ENCODE data around the gene JTB.
A peak's percentile ranks its signal among the peaks of the same experiment; 100 is the strongest.

The JTB gene

GRCh38 chr1:153978274-153978909 lies 918 bp upstream of the JTB start:
- Histone ChIP-seq H2BK5ac (ENCODE audit: low read length) (no peak overlapping the region), H3K36me3 (replicated peaks in 1 of 2; ENCODE audit: control insufficient read depth in 2 of 2, insufficient read depth in 2 of 2, low read length in 2 of 2) (peaks cover 20 to 74% of the 10 kb centered on the region in 2 donors), H3K4me2 (ENCODE audit: insufficient read depth, low read length, poor library complexity, severe bottlenecking) (no peak overlapping the region), H3K14ac (ENCODE audit: low read length) (no peak overlapping the region), H3K27me3 (ENCODE audit: control insufficient read depth in 3 of 3, insufficient read depth in 3 of 3, low read depth in 1 of 3, low read length in 3 of 3) (no peaks in the 10 kb centered on the region), H3K79me1 (ENCODE audit: low read depth, low read length) (peaks cover 3% of the 10 kb centered on the region), H4K8ac (ENCODE audit: low read depth, low read length) (no peak overlapping the region), H3K23ac (ENCODE audit: low read depth, low read length, poor library complexity) (no peak overlapping the region), H2BK15ac (ENCODE audit: low read length) (no peak overlapping the region), H3K4me3 (ENCODE audit: low read length in 2 of 2) (peak overlapping the region in 1 of 2 donors; percentile 94), H3K4ac (ENCODE audit: low read length) (no peak overlapping the region), H3K27ac (replicated peaks; ENCODE audit: low read length) (no peak overlapping the region), H3K9ac (ENCODE audit: low read depth, low read length, poor library complexity) (no peak overlapping the region), H3K18ac (ENCODE audit: low read length) (no peak overlapping the region), H3K4me1 (ENCODE audit: control insufficient read depth in 2 of 2, insufficient read depth in 1 of 2, low read depth in 1 of 2, low read length in 2 of 2) (peaks cover 2 to 10% of the 10 kb centered on the region in 2 donors), H2AK5ac (ENCODE audit: low read depth, low read length) (no peak overlapping the region), H2AFZ (ENCODE audit: low read length) (peak overlapping the region; percentile 94), H2BK120ac (ENCODE audit: low read depth, low read length) (no peak overlapping the region), H2BK12ac (ENCODE audit: low read length) (no peak overlapping the region), H3K9me3 (replicated peaks in 1 of 2; ENCODE audit: control insufficient read depth in 2 of 2, insufficient read depth in 1 of 2, low read depth in 1 of 2, low read length in 2 of 2) (no peaks in the 10 kb centered on the region), H4K91ac (ENCODE audit: low read depth, low read length, poor library complexity) (no peak overlapping the region)
- no peak for DNase-seq (ENCODE audit: low spot score)
- WGBS, 2 donors (ENCODE audit: extremely low coverage in 2 of 2, insufficient read length in 2 of 2, insufficient replicate concordance in 1 of 2) = no CpG with 5 or more reads among the region's 9 CpGs

- no peak for DNase-seq (ENCODE audit: low spot score)
- Histone ChIP-seq H2BK5ac (ENCODE audit: low read length) (peak overlapping the region; percentile 57), H3K4me2 (ENCODE audit: insufficient read depth, low read length, poor library complexity, severe bottlenecking) (peak overlapping the region; percentile 92), H3K14ac (ENCODE audit: low read length) (peak overlapping the region; percentile 28), H2BK12ac (ENCODE audit: low read length) (no peak overlapping the region), H3K23ac (ENCODE audit: low read depth, low read length, poor library complexity) (no peak overlapping the region), H3K4me1 (ENCODE audit: control insufficient read depth in 2 of 2, insufficient read depth in 1 of 2, low read depth in 1 of 2, low read length in 2 of 2) (peaks cover 2 to 10% of the 10 kb centered on the region in 2 donors), H3K4me3 (ENCODE audit: low read length in 2 of 2) (peak overlapping the region; percentile 94 to 98), H3K4ac (ENCODE audit: low read length) (no peak overlapping the region), H3K27ac (replicated peaks; ENCODE audit: low read length) (peak overlapping the region; percentile 52), H4K91ac (ENCODE audit: low read depth, low read length, poor library complexity) (no peak overlapping the region), H3K9me3 (replicated peaks in 1 of 2; ENCODE audit: control insufficient read depth in 2 of 2, insufficient read depth in 1 of 2, low read depth in 1 of 2, low read length in 2 of 2) (no peaks in the 10 kb centered on the region), H2BK15ac (ENCODE audit: low read length) (no peak overlapping the region), H3K9ac (ENCODE audit: low read depth, low read length, poor library complexity) (peak overlapping the region; percentile 90), H2AFZ (ENCODE audit: low read length) (peak overlapping the region; percentile 94), H3K27me3 (ENCODE audit: control insufficient read depth in 3 of 3, insufficient read depth in 3 of 3, low read depth in 1 of 3, low read length in 3 of 3) (no peaks in the 10 kb centered on the region), H3K36me3 (replicated peaks in 1 of 2; ENCODE audit: control insufficient read depth in 2 of 2, insufficient read depth in 2 of 2, low read length in 2 of 2) (peaks cover 16 to 72% of the 10 kb centered on the region in 2 donors), H3K18ac (ENCODE audit: low read length) (peak overlapping the region; percentile 88), H2AK5ac (ENCODE audit: low read depth, low read length) (no peak overlapping the region), H4K8ac (ENCODE audit: low read depth, low read length) (no peak overlapping the region), H2BK120ac (ENCODE audit: low read depth, low read length) (no peak overlapping the region), H3K79me1 (ENCODE audit: low read depth, low read length) (peaks cover 3% of the 10 kb centered on the region)
- WGBS, 2 donors (ENCODE audit: extremely low coverage in 2 of 2, insufficient read length in 2 of 2, insufficient replicate concordance in 1 of 2) = no CpG with 5 or more reads among the region's 16 CpGs
Observed at GRCh38 chr1:153976819-153977249, 640 bp downstream of the JTB start.

- H3K4ac ChIP-seq (ENCODE audit: low read length) = no peak overlapping the region
- H3K18ac ChIP-seq (ENCODE audit: low read length) = no peak overlapping the region
- H2BK15ac ChIP-seq (ENCODE audit: low read length) = no peak overlapping the region
- no peak overlapping the region for H3K4me3 ChIP-seq (ENCODE audit: low read length in 2 of 2)
- H3K9ac ChIP-seq (ENCODE audit: low read depth, low read length, poor library complexity) = no peak overlapping the region
- H2AK5ac ChIP-seq (ENCODE audit: low read depth, low read length) = no peak overlapping the region
- no peak overlapping the region for H3K27ac ChIP-seq (replicated peaks; ENCODE audit: low read length)
- 100% methylated on average over 2 of the region's 7 CpGs; no CpG with 5 or more reads in 1 of the 2 donors for WGBS, 2 donors (ENCODE audit: extremely low coverage in 2 of 2, insufficient read length in 2 of 2, insufficient replicate concordance in 1 of 2)
- H4K91ac ChIP-seq (ENCODE audit: low read depth, low read length, poor library complexity) = no peak overlapping the region
- H4K8ac ChIP-seq (ENCODE audit: low read depth, low read length) = no peak overlapping the region
- H2AFZ ChIP-seq (ENCODE audit: low read length) = no peak overlapping the region
- H3K36me3 ChIP-seq (replicated peaks in 1 of 2; ENCODE audit: control insufficient read depth in 2 of 2, insufficient read depth in 2 of 2, low read length in 2 of 2) = peaks cover 16 to 55% of the 10 kb centered on the region in 2 donors
- peaks cover 3% of the 10 kb centered on the region for H3K79me1 ChIP-seq (ENCODE audit: low read depth, low read length)
- no peaks in the 10 kb centered on the region for H3K27me3 ChIP-seq (ENCODE audit: control insufficient read depth in 3 of 3, insufficient read depth in 3 of 3, low read depth in 1 of 3, low read length in 3 of 3)
- no peak for DNase-seq (ENCODE audit: low spot score)
- H2BK12ac ChIP-seq (ENCODE audit: low read length) = no peak overlapping the region
- H3K23ac ChIP-seq (ENCODE audit: low read depth, low read length, poor library complexity) = no peak overlapping the region
- H3K4me1 ChIP-seq (ENCODE audit: control insufficient read depth in 2 of 2, insufficient read depth in 1 of 2, low read depth in 1 of 2, low read length in 2 of 2) = peaks cover 3 to 14% of the 10 kb centered on the region in 2 donors
- no peak overlapping the region for H2BK120ac ChIP-seq (ENCODE audit: low read depth, low read length)
- no peak overlapping the region for H3K14ac ChIP-seq (ENCODE audit: low read length)
- no peak overlapping the region for H2BK5ac ChIP-seq (ENCODE audit: low read length)
- H3K9me3 ChIP-seq (replicated peaks in 1 of 2; ENCODE audit: control insufficient read depth in 2 of 2, insufficient read depth in 1 of 2, low read depth in 1 of 2, low read length in 2 of 2) = no peaks in the 10 kb centered on the region
- no peak overlapping the region for H3K4me2 ChIP-seq (ENCODE audit: insufficient read depth, low read length, poor library complexity, severe bottlenecking)
Observed at GRCh38 chr1:153973525-153973924, 3.9 kb downstream of the JTB start.

- no peak overlapping the region for H3K4me3 ChIP-seq (ENCODE audit: low read length in 2 of 2)
- peaks cover 16 to 55% of the 10 kb centered on the region in 2 donors for H3K36me3 ChIP-seq (replicated peaks in 1 of 2; ENCODE audit: control insufficient read depth in 2 of 2, insufficient read depth in 2 of 2, low read length in 2 of 2)
- H4K8ac ChIP-seq (ENCODE audit: low read depth, low read length) = no peak overlapping the region
- H2BK5ac ChIP-seq (ENCODE audit: low read length) = no peak overlapping the region
- H2BK12ac ChIP-seq (ENCODE audit: low read length) = no peak overlapping the region
- H3K14ac ChIP-seq (ENCODE audit: low read length) = no peak overlapping the region
- no peak overlapping the region for H3K27ac ChIP-seq (replicated peaks; ENCODE audit: low read length)
- no peak for DNase-seq (ENCODE audit: low spot score)
- H3K9me3 ChIP-seq (replicated peaks in 1 of 2; ENCODE audit: control insufficient read depth in 2 of 2, insufficient read depth in 1 of 2, low read depth in 1 of 2, low read length in 2 of 2) = no peaks in the 10 kb centered on the region
- H4K91ac ChIP-seq (ENCODE audit: low read depth, low read length, poor library complexity) = no peak overlapping the region
- no peak overlapping the region for H3K9ac ChIP-seq (ENCODE audit: low read depth, low read length, poor library complexity)
- H3K79me1 ChIP-seq (ENCODE audit: low read depth, low read length) = peaks cover 3% of the 10 kb centered on the region
- WGBS, 2 donors (ENCODE audit: extremely low coverage in 2 of 2, insufficient read length in 2 of 2, insufficient replicate concordance in 1 of 2) = no CpG with 5 or more reads among the region's 3 CpGs
- no peak overlapping the region for H3K18ac ChIP-seq (ENCODE audit: low read length)
- H3K4ac ChIP-seq (ENCODE audit: low read length) = no peak overlapping the region
- no peak overlapping the region for H2AK5ac ChIP-seq (ENCODE audit: low read depth, low read length)
- H3K23ac ChIP-seq (ENCODE audit: low read depth, low read length, poor library complexity) = no peak overlapping the region
- H3K4me1 ChIP-seq (ENCODE audit: control insufficient read depth in 2 of 2, insufficient read depth in 1 of 2, low read depth in 1 of 2, low read length in 2 of 2) = peaks cover 6 to 19% of the 10 kb centered on the region in 2 donors
- no peak overlapping the region for H2BK120ac ChIP-seq (ENCODE audit: low read depth, low read length)
- no peak overlapping the region for H2BK15ac ChIP-seq (ENCODE audit: low read length)
- H3K27me3 ChIP-seq (ENCODE audit: control insufficient read depth in 3 of 3, insufficient read depth in 3 of 3, low read depth in 1 of 3, low read length in 3 of 3) = no peaks in the 10 kb centered on the region
- H2AFZ ChIP-seq (ENCODE audit: low read length) = no peak overlapping the region
- H3K4me2 ChIP-seq (ENCODE audit: insufficient read depth, low read length, poor library complexity, severe bottlenecking) = no peak overlapping the region
Observed at GRCh38 chr1:153973071-153973470, 4.4 kb downstream of the JTB start.
